Measurements from ENCODE around the gene CHGA. TPM values are rescaled to one million over a fixed set of nuclear protein-coding genes. Genes with fewer than 3 reads are reported as not detected.

The CHGA gene
- total and polyA plus RNA-seq, 10 of the 15 experiments (the other 5 are each of a cell fraction or from before 2014, with no cell fraction given), result 0.11 to 0.23 TPM; not detected in 8

DNA sequence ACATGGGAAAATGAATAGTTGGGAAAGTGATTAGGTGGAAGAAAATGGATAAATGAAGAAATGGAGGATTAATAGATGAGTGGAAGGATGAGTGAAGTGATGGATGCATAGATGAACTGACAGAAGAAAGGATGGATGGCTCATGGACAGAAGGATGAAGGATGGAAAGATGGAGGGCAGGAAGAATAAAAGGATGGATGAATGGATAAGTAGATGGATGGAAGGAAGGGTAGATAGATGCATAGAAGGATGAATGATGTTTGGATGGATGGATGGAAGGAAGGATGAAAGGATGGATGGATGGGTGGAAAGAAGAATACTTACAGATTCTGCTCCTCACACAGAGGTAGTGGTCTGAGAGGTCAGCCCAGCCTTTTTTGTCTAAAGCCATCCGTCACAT lies 35.8 kb upstream of the CHGA start (continued):
- TF ChIP-seq ZBED1 (IDR thresholded peaks at IDR 0.05; ENCODE audit: borderline replicate concordance), result no peak
- TF ChIP-seq IKZF1 (conservative IDR thresholded peaks at IDR 0.05), result no peak
- TF ChIP-seq HDAC2 (IDR thresholded peaks at IDR 0.05), result no peak
- TF ChIP-seq JUNB (IDR thresholded peaks at IDR 0.05), result no peak

DNA sequence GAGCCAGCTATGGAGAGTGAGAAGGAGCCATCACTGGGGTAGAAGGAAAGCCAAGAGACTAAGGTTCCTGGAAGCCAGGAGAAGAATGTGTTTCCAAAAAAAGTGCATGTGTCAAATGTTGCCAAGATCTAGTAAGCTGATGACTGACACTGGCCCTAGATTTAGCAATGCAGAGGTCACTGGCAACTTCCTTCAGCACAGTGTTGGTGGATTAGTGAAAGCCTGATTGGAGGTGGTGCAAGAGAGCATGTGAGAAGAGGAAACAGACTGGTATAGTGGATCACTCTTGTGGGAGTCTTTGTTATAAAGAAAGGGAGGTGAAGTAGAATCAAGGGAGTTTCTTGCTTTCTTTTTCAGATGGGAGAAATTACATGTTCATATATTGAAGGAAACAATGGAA lies 34.1 kb upstream of the CHGA start:
- RAD21 ChIA-PET (ENCODE audit: unreplicated experiment), result no interaction called here

DNA sequence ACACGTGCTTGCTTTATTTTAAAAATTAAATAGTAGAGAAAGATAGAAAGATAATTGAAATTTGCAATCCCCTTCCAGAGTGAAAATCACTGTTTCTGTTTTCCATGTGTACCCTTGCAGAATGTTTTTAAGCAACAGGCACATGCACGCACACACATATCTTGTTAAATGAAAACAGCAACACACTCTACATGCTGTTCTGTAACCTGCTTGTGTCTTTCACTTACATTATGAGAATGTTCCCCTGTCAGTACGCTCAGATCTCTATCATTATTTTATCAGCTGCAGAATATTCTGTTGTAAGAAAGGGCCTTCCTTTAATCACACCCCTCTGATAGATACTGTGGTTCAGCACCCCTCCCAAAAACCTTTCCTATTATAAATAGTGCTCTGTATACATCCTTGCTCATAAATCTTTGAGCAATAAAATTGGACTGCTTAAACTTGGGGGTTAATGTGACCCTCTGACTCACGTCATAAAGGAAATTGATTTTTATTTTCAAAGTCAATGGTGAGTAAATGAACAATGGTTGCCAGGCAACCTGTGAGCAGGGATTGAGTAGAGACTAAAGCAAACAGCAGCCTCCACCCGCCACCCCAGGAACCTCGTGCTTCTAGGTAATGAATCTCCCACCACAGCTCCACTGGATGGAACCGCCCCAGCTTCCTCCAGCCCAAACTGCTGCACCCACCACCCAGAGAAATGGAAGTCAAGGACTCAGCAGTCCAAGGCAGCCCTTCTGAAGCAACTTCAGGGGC lies 31.9 kb upstream of the CHGA start:
- Histone ChIP-seq H3K79me2 (ENCODE audit: control insufficient read depth, insufficient read depth, low read length) (no peaks in the 10 kb centered on the region), H3K36me3 (ENCODE audit: control insufficient read depth in 2 of 2, insufficient read depth in 2 of 2, low read length in 1 of 2) (no peaks in the 10 kb centered on the region), H2AFZ (ENCODE audit: control insufficient read depth, low read depth, low read length) (no peak overlapping the region), H3K27ac (ENCODE audit: control insufficient read depth, insufficient read depth) (no peak overlapping the region), H3K4me1 (ENCODE audit: control insufficient read depth, insufficient read depth, low read length) (no peaks in the 10 kb centered on the region), H4K20me1 (ENCODE audit: control insufficient read depth, insufficient read depth) (no peaks in the 10 kb centered on the region), H3K27me3 (replicated peaks in 1 of 2; ENCODE audit: control insufficient read depth in 2 of 2, insufficient read depth in 2 of 2, low read length in 1 of 2) (no peaks in the 10 kb centered on the region; a peak in 3 of 4 replicates), H3K9me3 (replicated peaks; ENCODE audit: control insufficient read depth, insufficient read depth, low read length) (peaks cover 2% of the 10 kb centered on the region; the same call in 1 of the 3 replicates), H3K4me2 (ENCODE audit: control insufficient read depth, insufficient read depth) (no peak overlapping the region), H3K9ac (ENCODE audit: control insufficient read depth, insufficient read depth, low read length) (no peak overlapping the region), H3K4me3 (no peak overlapping the region)
- BruUV-seq (replicated peaks), result no TSS peak
- no peak for ATAC-seq
- intact Hi-C loops (cut with micrococcal nuclease; ENCODE audit: unreplicated experiment) (no loop called here), in situ Hi-C loops (cut with MboI) (no loop called here)
- POLR2A ChIA-PET, result no interaction called here
- CTCF ChIA-PET, result no interaction called here
- DNase-seq (ENCODE audit: low read depth, low spot score), result no peak
- RAD21 ChIA-PET (ENCODE audit: unreplicated experiment), result no interaction called here
- no peak for FAIRE-seq
- 24% methylated on average over 7 of the region's 7 CpGs for WGBS (ENCODE audit: insufficient coverage, insufficient replicate concordance, low lambda C conversion rate, missing lambda C conversion rate)
- SMC1A ChIA-PET (ENCODE audit: uncharacterized antibody, unreplicated experiment), result no interaction called here
- TF ChIP-seq MXI1 (IDR thresholded peaks at IDR 0.05; ENCODE audit: low read depth, low read length), result no peak
- TF ChIP-seq, protein P1, sequence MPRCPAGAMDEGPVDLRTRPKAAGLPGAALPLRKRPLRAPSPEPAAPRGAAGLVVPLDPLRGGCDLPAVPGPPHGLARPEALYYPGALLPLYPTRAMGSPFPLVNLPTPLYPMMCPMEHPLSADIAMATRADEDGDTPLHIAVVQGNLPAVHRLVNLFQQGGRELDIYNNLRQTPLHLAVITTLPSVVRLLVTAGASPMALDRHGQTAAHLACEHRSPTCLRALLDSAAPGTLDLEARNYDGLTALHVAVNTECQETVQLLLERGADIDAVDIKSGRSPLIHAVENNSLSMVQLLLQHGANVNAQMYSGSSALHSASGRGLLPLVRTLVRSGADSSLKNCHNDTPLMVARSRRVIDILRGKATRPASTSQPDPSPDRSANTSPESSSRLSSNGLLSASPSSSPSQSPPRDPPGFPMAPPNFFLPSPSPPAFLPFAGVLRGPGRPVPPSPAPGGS (IDR thresholded peaks at IDR 0.05; ENCODE audit: borderline replicate concordance, insufficient read depth, low read depth, low read length, poor library complexity, severe bottlenecking), result no peak
- TF ChIP-seq, protein P2, sequence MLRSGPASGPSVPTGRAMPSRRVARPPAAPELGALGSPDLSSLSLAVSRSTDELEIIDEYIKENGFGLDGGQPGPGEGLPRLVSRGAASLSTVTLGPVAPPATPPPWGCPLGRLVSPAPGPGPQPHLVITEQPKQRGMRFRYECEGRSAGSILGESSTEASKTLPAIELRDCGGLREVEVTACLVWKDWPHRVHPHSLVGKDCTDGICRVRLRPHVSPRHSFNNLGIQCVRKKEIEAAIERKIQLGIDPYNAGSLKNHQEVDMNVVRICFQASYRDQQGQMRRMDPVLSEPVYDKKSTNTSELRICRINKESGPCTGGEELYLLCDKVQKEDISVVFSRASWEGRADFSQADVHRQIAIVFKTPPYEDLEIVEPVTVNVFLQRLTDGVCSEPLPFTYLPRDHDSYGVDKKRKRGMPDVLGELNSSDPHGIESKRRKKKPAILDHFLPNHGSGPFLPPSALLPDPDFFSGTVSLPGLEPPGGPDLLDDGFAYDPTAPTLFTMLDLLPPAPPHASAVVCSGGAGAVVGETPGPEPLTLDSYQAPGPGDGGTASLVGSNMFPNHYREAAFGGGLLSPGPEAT (IDR thresholded peaks at IDR 0.05; ENCODE audit: low read depth), result no peak
- TF ChIP-seq EGR1 (IDR thresholded peaks at IDR 0.05; ENCODE audit: borderline replicate concordance in 1 of 2, low read depth in 2 of 2, low read length in 2 of 2), result no peak
- no peak for TF ChIP-seq LARP7 (IDR thresholded peaks at IDR 0.05)
- no peak for TF ChIP-seq SP1 (IDR thresholded peaks at IDR 0.05; ENCODE audit: low read depth, low read length)
- no peak for TF ChIP-seq FOS (IDR thresholded peaks at IDR 0.05; ENCODE audit: borderline replicate concordance, extremely low read depth, insufficient read length)
- TF ChIP-seq, protein P3, sequence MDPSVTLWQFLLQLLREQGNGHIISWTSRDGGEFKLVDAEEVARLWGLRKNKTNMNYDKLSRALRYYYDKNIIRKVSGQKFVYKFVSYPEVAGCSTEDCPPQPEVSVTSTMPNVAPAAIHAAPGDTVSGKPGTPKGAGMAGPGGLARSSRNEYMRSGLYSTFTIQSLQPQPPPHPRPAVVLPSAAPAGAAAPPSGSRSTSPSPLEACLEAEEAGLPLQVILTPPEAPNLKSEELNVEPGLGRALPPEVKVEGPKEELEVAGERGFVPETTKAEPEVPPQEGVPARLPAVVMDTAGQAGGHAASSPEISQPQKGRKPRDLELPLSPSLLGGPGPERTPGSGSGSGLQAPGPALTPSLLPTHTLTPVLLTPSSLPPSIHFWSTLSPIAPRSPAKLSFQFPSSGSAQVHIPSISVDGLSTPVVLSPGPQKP (IDR thresholded peaks at IDR 0.05; ENCODE audit: low read depth, low read length), result no peak

More for the DNA sequence above, 34.1 kb upstream of the CHGA start:
- Histone ChIP-seq H3K27ac (ENCODE audit: control insufficient read depth, insufficient read depth) (no peak overlapping the region), H3K79me2 (ENCODE audit: control insufficient read depth, insufficient read depth, low read length) (no peaks in the 10 kb centered on the region), H2AFZ (ENCODE audit: control insufficient read depth, low read depth, low read length) (no peak overlapping the region), H3K36me3 (ENCODE audit: control insufficient read depth in 2 of 2, insufficient read depth in 2 of 2, low read length in 1 of 2) (no peaks in the 10 kb centered on the region), H3K4me2 (ENCODE audit: control insufficient read depth, insufficient read depth) (no peak overlapping the region), H3K4me1 (ENCODE audit: control insufficient read depth, insufficient read depth, low read length) (no peaks in the 10 kb centered on the region), H3K27me3 (replicated peaks in 1 of 2; ENCODE audit: control insufficient read depth in 2 of 2, insufficient read depth in 2 of 2, low read length in 1 of 2) (no peaks in the 10 kb centered on the region; a peak in 3 of 4 replicates), H3K9ac (ENCODE audit: control insufficient read depth, insufficient read depth, low read length) (no peak overlapping the region), H4K20me1 (ENCODE audit: control insufficient read depth, insufficient read depth) (no peaks in the 10 kb centered on the region), H3K4me3 (no peak overlapping the region), H3K9me3 (replicated peaks; ENCODE audit: control insufficient read depth, insufficient read depth, low read length) (no peaks in the 10 kb centered on the region; the same call in 2 of the 3 replicates)
- TF ChIP-seq ESRRA (IDR thresholded peaks at IDR 0.05; ENCODE audit: low read length), result no peak
- intact Hi-C loops (cut with micrococcal nuclease; ENCODE audit: unreplicated experiment), result no loop called here
- ATAC-seq, result no peak
- FAIRE-seq, result no peak
- no TSS peak for BruUV-seq (replicated peaks)
- ChIA-PET SMC1A (ENCODE audit: uncharacterized antibody, unreplicated experiment) (no interaction called here), CTCF (no interaction called here), POLR2A (no interaction called here)
- in situ Hi-C loops (cut with MboI), result no loop called here
- DNase-seq (ENCODE audit: low read depth, low spot score), result no peak

Data from GM12878 (cell line).